ENCODE results near the gene EFCC1.
A peak's percentile ranks its signal among the peaks of the same experiment; 100 is the strongest.

Gene EFCC1

DNA sequence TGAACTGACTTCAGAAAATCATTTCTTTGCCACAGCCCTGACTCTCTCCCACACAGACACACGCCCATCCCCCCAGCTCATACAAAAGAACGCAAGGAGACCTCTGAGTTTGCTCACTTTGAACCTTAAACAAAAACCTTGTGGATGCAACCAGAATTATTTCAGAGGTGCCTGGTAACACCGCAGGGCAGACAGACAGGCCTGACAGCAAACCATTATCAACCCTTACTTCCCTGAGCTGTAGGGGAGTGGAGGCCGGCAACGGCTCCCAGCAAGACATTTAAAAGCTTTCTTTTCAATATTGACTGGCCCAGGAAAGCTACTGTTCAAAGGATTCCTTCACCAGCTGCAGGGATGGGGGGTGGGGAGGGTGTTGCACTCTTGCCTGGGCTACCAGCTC is 2.0 kb upstream of the EFCC1 start:
- no peak for ATAC-seq

DNA sequence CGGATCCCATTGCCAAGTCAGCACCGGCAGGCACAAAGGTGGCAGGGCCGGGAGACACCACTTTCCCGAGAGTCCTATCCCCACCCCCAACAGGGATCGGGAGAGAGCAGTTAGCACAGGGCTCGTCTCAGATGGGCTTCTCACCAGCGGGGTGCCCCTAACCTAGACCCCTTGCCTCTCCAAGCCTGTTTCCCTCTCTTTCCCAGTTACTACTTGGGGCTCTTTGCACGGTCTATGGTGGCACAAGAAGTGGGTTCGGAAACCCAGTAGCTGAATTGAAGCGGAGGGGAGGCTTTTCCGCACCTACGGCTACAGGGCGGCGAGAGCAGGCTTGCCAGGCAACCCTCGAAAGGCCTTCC is 383 bp upstream of the EFCC1 start:
- ATAC-seq, result no peak
- TF ChIP-seq, protein P1, sequence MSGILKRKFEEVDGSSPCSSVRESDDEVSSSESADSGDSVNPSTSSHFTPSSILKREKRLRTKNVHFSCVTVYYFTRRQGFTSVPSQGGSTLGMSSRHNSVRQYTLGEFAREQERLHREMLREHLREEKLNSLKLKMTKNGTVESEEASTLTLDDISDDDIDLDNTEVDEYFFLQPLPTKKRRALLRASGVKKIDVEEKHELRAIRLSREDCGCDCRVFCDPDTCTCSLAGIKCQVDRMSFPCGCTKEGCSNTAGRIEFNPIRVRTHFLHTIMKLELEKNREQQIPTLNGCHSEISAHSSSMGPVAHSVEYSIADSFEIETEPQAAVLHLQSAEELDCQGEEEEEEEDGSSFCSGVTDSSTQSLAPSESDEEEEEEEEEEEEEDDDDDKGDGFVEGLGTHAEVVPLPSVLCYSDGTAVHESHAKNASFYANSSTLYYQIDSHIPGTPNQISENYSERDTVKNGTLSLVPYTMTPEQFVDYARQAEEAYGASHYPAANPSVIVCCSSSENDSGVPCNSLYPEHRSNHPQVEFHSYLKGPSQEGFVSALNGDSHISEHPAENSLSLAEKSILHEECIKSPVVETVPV (CRISPR knock-in tag; IDR thresholded peaks at IDR 0.05), result no peak
- TF ChIP-seq GLIS3 (CRISPR knock-in tag; IDR thresholded peaks at IDR 0.05), result no peak
- TF ChIP-seq RARB (CRISPR knock-in tag; IDR thresholded peaks at IDR 0.05), result no peak
- TF ChIP-seq ZC3H10 (CRISPR knock-in tag; IDR thresholded peaks at IDR 0.05), result no peak
- no peak for TF ChIP-seq ZNF8 (CRISPR knock-in tag; IDR thresholded peaks at IDR 0.05)
- no peak for TF ChIP-seq ISL1 (CRISPR knock-in tag; IDR thresholded peaks at IDR 0.05)
- no peak for TF ChIP-seq OSR1 (CRISPR knock-in tag; IDR thresholded peaks at IDR 0.05)
- TF ChIP-seq ZFP3 (CRISPR knock-in tag; IDR thresholded peaks at IDR 0.05), result no peak
- no peak for TF ChIP-seq ZFP30 (CRISPR knock-in tag; IDR thresholded peaks at IDR 0.05)
- no peak for TF ChIP-seq ESRRG (CRISPR knock-in tag; IDR thresholded peaks at IDR 0.05)
- TF ChIP-seq SNAI2 (CRISPR knock-in tag; IDR thresholded peaks at IDR 0.05), result no peak
- no peak for TF ChIP-seq CSDC2 (CRISPR knock-in tag; IDR thresholded peaks at IDR 0.05)
- no peak for TF ChIP-seq ARNTL (CRISPR knock-in tag; IDR thresholded peaks at IDR 0.05; ENCODE audit: borderline replicate concordance, low read depth)
- no peak for TF ChIP-seq CREB5 (CRISPR knock-in tag; IDR thresholded peaks at IDR 0.05; ENCODE audit: low read depth)

More for the DNA sequence above, 2.0 kb upstream of the EFCC1 start:
- TF ChIP-seq OSR1 (CRISPR knock-in tag; IDR thresholded peaks at IDR 0.05) (no peak), ESRRG (CRISPR knock-in tag; IDR thresholded peaks at IDR 0.05) (no peak), ZNF70 (CRISPR knock-in tag; IDR thresholded peaks at IDR 0.05) (no peak), ISL1 (CRISPR knock-in tag; IDR thresholded peaks at IDR 0.05) (no peak), ARNTL (CRISPR knock-in tag; IDR thresholded peaks at IDR 0.05; ENCODE audit: borderline replicate concordance, low read depth) (no peak), SNAI2 (CRISPR knock-in tag; IDR thresholded peaks at IDR 0.05) (no peak), CREB5 (CRISPR knock-in tag; IDR thresholded peaks at IDR 0.05; ENCODE audit: low read depth) (no peak), BACH2 (CRISPR knock-in tag; IDR thresholded peaks at IDR 0.05; ENCODE audit: borderline replicate concordance) (no peak), TCF4 (CRISPR knock-in tag; IDR thresholded peaks at IDR 0.05; ENCODE audit: borderline replicate concordance) (no peak), CSDC2 (CRISPR knock-in tag; IDR thresholded peaks at IDR 0.05) (no peak), ZNF8 (CRISPR knock-in tag; IDR thresholded peaks at IDR 0.05) (no peak), RARB (CRISPR knock-in tag; IDR thresholded peaks at IDR 0.05) (no peak), PPARA (CRISPR knock-in tag; IDR thresholded peaks at IDR 0.05; ENCODE audit: borderline replicate concordance) (no peak), GLIS3 (CRISPR knock-in tag; IDR thresholded peaks at IDR 0.05) (no peak)
- TF ChIP-seq, protein P1 (CRISPR knock-in tag; IDR thresholded peaks at IDR 0.05), result no peak

- TF ChIP-seq TSHZ2 (CRISPR knock-in tag; IDR thresholded peaks at IDR 0.05) (no peak), CSDC2 (CRISPR knock-in tag; IDR thresholded peaks at IDR 0.05) (no peak), ZC3H10 (CRISPR knock-in tag; IDR thresholded peaks at IDR 0.05) (no peak), PPARA (CRISPR knock-in tag; IDR thresholded peaks at IDR 0.05; ENCODE audit: borderline replicate concordance) (no peak), BACH2 (CRISPR knock-in tag; IDR thresholded peaks at IDR 0.05; ENCODE audit: borderline replicate concordance) (no peak), TCF4 (CRISPR knock-in tag; IDR thresholded peaks at IDR 0.05; ENCODE audit: borderline replicate concordance) (no peak), ISL1 (CRISPR knock-in tag; IDR thresholded peaks at IDR 0.05) (no peak)
- peak; percentile 34 for ATAC-seq
These were observed 885 bp downstream of the EFCC1 start for GRCh38 chr3:129001806-129002572.

Data from SK-N-SH treated with all-trans-retinoic acid at 6 μM for 48 hours (cell line).